Fibroblast of lung (primary cell): ENCODE measurements around the gene MRPS11. TPM values are rescaled to one million over a fixed set of nuclear protein-coding genes. Genes with fewer than 3 reads are reported as not detected.

Experiments used
- DNase-seq, 2 donors: peaks; one replicate each; pipeline versions ENCODE4 v3.0.0 to v3.0.0-alpha.2; 2010; ENCODE audit warnings: low read depth in 2 of 2
- H2AFZ ChIP-seq: 2 replicates; pipeline ENCODE4 v1.5.1; 2012; ENCODE audit warnings: low read length, control low read depth, inconsistent platforms
- H3K27ac ChIP-seq: 2 replicates; pipeline ENCODE4 v1.5.1; 2011; ENCODE audit warnings: low read length, control low read depth; ENCODE audit not compliant: insufficient read depth
- H3K27me3 ChIP-seq: 2 replicates; pipeline ENCODE4 v1.5.1; 2011; ENCODE audit warnings: mild to moderate bottlenecking, low read length; ENCODE audit not compliant: control insufficient read depth, insufficient read depth
- H3K36me3 ChIP-seq: 2 replicates; pipeline ENCODE4 v1.5.1; 2011; ENCODE audit warnings: low read length; ENCODE audit not compliant: control insufficient read depth, insufficient read depth
- H3K4me1 ChIP-seq: 2 replicates; pipeline ENCODE4 v1.5.1; 2011; ENCODE audit warnings: low read length; ENCODE audit not compliant: control insufficient read depth, insufficient read depth; ENCODE audit errors: extremely low read depth
- H3K4me2 ChIP-seq: 2 replicates; pipeline ENCODE4 v1.5.1; 2011; ENCODE audit warnings: low read length, control low read depth; ENCODE audit not compliant: insufficient read depth; ENCODE audit errors: extremely low read depth
- H3K4me3 ChIP-seq, 4 experiments: fragments of 200-600 bp in 1 of 4; sonication (generic) in 1 of 4; replicated peaks in 1 of 4; 2 replicates each; pipeline ENCODE4 v1.5.1; 2011 to 2016; ENCODE audit warnings: low read length in 4 of 4, low read depth in 3 of 4, mild to moderate bottlenecking in 3 of 4, control low read depth in 2 of 4, inconsistent platforms in 1 of 4, mixed read lengths in 1 of 4; ENCODE audit not compliant: insufficient read depth in 1 of 4; ENCODE audit errors: control extremely low read depth in 1 of 4
- H3K79me2 ChIP-seq: 2 replicates; pipeline ENCODE4 v1.5.1; 2012; ENCODE audit warnings: mild to moderate bottlenecking, low read length, inconsistent platforms; ENCODE audit not compliant: control insufficient read depth, insufficient read depth
- H3K9ac ChIP-seq: 2 replicates; pipeline ENCODE4 v1.5.1; 2011; ENCODE audit warnings: mild to moderate bottlenecking, low read length, control low read depth; ENCODE audit not compliant: insufficient read depth
- H3K9me3 ChIP-seq: 2 replicates; pipeline ENCODE4 v1.5.1; 2012; ENCODE audit warnings: low read depth, low read length; ENCODE audit not compliant: control insufficient read depth, insufficient read depth
- H4K20me1 ChIP-seq: 2 replicates; pipeline ENCODE4 v1.5.1; 2011; ENCODE audit warnings: low read length; ENCODE audit not compliant: control insufficient read depth, insufficient read depth; ENCODE audit errors: extremely low read depth
- CTCF ChIP-seq, 2 donors: IDR thresholded peaks in 1 of 2; conservative IDR thresholded peaks in 1 of 2; 1 replicate in 1 of 2; 2 replicates in 1 of 2; pipeline ENCODE4 v1.5.1; 2011 to 2012; ENCODE audit warnings: low read length in 2 of 2, control low read depth in 1 of 2, inconsistent platforms in 1 of 2, low read depth in 1 of 2, mild to moderate bottlenecking in 1 of 2
- EZH2 ChIP-seq: IDR thresholded peaks from 2 replicates; pipeline ENCODE4 v1.5.1; 2012; ENCODE audit warnings: low read length, control low read depth, mild to moderate bottlenecking; ENCODE audit errors: missing control alignments
- polyA plus RNA-seq, 2 donors: library from polyadenylated mRNA; depleted of rRNA in 1 of 2; stranded (reverse) in 1 of 2; unstranded in 1 of 2; fragments of >200 nt; gene quantifications; 2 replicates each; pipeline ENCODE4 v1.2.1, GENCODE V29; 2011 to 2012; ENCODE audit warnings: missing spikeins in 1 of 2
- total RNA-seq: library from RNA; depleted of rRNA; stranded (reverse); fragments of >200 nt; gene quantifications from 2 replicates; pipeline ENCODE4 v1.2.1, GENCODE V29; 2014

Gene MRPS11
- total and polyA plus RNA-seq, 2 donors (not counting 1 experiment from before 2014, with no cell fraction given) = 27.1 to 46.4 TPM

GRCh38 chr15:88479169-88479568 is 11.7 kb downstream of the MRPS11 start:
- Histone ChIP-seq H3K9ac (no peak overlapping the region), H3K27ac (no peak overlapping the region), H3K4me1 (peaks cover 3% of the 10 kb centered on the region), H4K20me1 (no peaks in the 10 kb centered on the region), H3K4me2 (no peak overlapping the region), H3K36me3 (peaks cover 2% of the 10 kb centered on the region), H3K9me3 (no peaks in the 10 kb centered on the region), H3K4me3 (no peak overlapping the region), H3K79me2 (no peaks in the 10 kb centered on the region), H2AFZ (no peak overlapping the region), H3K27me3 (no peaks in the 10 kb centered on the region)
- DNase-seq = no peak
- TF ChIP-seq EZH2 = no peak
- no peak for TF ChIP-seq CTCF (conservative IDR thresholded peaks at IDR 0.05 in 1 of 2, IDR thresholded peaks at IDR 0.05 in 1 of 2; ENCODE audit: low read depth in 1 of 2, low read length in 2 of 2)

GRCh38 chr15:88480981-88481380 is 13.5 kb downstream of the MRPS11 start:
- DNase-seq = no peak
- Histone ChIP-seq H4K20me1 (no peaks in the 10 kb centered on the region), H3K9ac (no peak overlapping the region), H3K4me2 (no peak overlapping the region), H3K79me2 (no peaks in the 10 kb centered on the region), H3K27me3 (no peaks in the 10 kb centered on the region), H3K9me3 (no peaks in the 10 kb centered on the region), H3K4me3 (no peak overlapping the region), H3K4me1 (peaks cover 3% of the 10 kb centered on the region), H3K36me3 (peaks cover 2% of the 10 kb centered on the region), H3K27ac (no peak overlapping the region), H2AFZ (no peak overlapping the region)
- no peak for TF ChIP-seq CTCF (conservative IDR thresholded peaks at IDR 0.05 in 1 of 2, IDR thresholded peaks at IDR 0.05 in 1 of 2; ENCODE audit: low read depth in 1 of 2, low read length in 2 of 2)
- no peak for TF ChIP-seq EZH2

GRCh38 chr15:88482263-88482662 is 14.8 kb downstream of the MRPS11 start:
- TF ChIP-seq CTCF (conservative IDR thresholded peaks at IDR 0.05 in 1 of 2, IDR thresholded peaks at IDR 0.05 in 1 of 2; ENCODE audit: low read depth in 1 of 2, low read length in 2 of 2) = no peak
- no peak for TF ChIP-seq EZH2
- no peaks in the 10 kb centered on the region for H3K9me3 ChIP-seq
- H3K4me1 ChIP-seq = no peaks in the 10 kb centered on the region

More at GRCh38 chr15:88482263-88482662, 14.8 kb downstream of the MRPS11 start:
- Histone ChIP-seq H3K79me2 (no peaks in the 10 kb centered on the region), H4K20me1 (no peaks in the 10 kb centered on the region), H3K4me2 (no peak overlapping the region), H3K27ac (no peak overlapping the region), H3K4me3 (no peak overlapping the region), H3K36me3 (peaks cover 2% of the 10 kb centered on the region), H2AFZ (no peak overlapping the region), H3K9ac (no peak overlapping the region), H3K27me3 (no peaks in the 10 kb centered on the region)
- DNase-seq = no peak
